Gastroesophageal sphincter (tissue), 3 donors: Measurements from ENCODE around the gene ORAI2.

Experiments
- CTCF ChIP-seq, 4 experiments: fragments of 200-600 bp in 2 of 4; fragments of 450-650 bp in 2 of 4; sonication (generic) in 1 of 4; IDR thresholded peaks; one replicate each; pipeline ENCODE4 v1.5.1; 2017 to 2019; ENCODE audit warnings: antibody characterized with exemption in 4 of 4, mild to moderate bottlenecking in 2 of 4, moderate library complexity in 2 of 4
- EP300 ChIP-seq: sonication (generic); formaldehyde crosslinking; IDR thresholded peaks from one replicate; pipeline ENCODE4 v1.6.1; 2017; ENCODE audit warnings: antibody characterized with exemption, mild to moderate bottlenecking
- POLR2A ChIP-seq, 2 donors: fragments of 450-650 bp; IDR thresholded peaks; one replicate each; pipeline ENCODE4 v1.6.1; 2017; ENCODE audit warnings: antibody characterized with exemption in 2 of 2, mild to moderate bottlenecking in 2 of 2, moderate library complexity in 1 of 2

GRCh38 chr7:102469972-102470825 lies 36.8 kb downstream of the ORAI2 start:
- TF ChIP-seq CTCF (IDR thresholded peaks at IDR 0.05) (no peak), POLR2A (IDR thresholded peaks at IDR 0.05) (no peak), EP300 (no peak)
